Measurements from ENCODE around the gene GPR146.

GPR146 gene

GRCh38 chr7:1080921-1081255 lies 36.5 kb downstream of the GPR146 start:
- DNase-seq, result no peak

- no peak for DNase-seq
These were observed 37.0 kb downstream of the GPR146 start for GRCh38 chr7:1081336-1081735.

- DNase-seq, result peak; percentile 49
These were observed 37.6 kb downstream of the GPR146 start for GRCh38 chr7:1081931-1082401.

GRCh38 chr7:1083729-1084657 lies 39.6 kb downstream of the GPR146 start:
- DNase-seq, result no peak

GRCh38 chr7:1085266-1085665 lies 40.9 kb downstream of the GPR146 start:
- DNase-seq, result no peak

- no peak for DNase-seq
These were observed 41.6 kb downstream of the GPR146 start for GRCh38 chr7:1085910-1086421.

GRCh38 chr7:1086588-1087464 lies 42.5 kb downstream of the GPR146 start:
- DNase-seq, result peak; percentile 31

- no peak for DNase-seq
These were observed 43.1 kb downstream of the GPR146 start for GRCh38 chr7:1087465-1087814.

- peak; percentile 38 for DNase-seq
These were observed 43.9 kb downstream of the GPR146 start, which contains the start of gene GPER1 for GRCh38 chr7:1087952-1088920. GPER1 (plus strand) TSS chr7:1088113; CDS start chr7:1091729, 3,616 bp downstream.

GRCh38 chr7:1090236-1090635 lies 45.9 kb downstream of the GPR146 start:
- no peak for DNase-seq

GRCh38 chr7:1090686-1091643 lies 46.6 kb downstream of the GPR146 start:
- no peak for DNase-seq

GRCh38 chr7:1091644-1092027 lies 47.3 kb downstream of the GPR146 start:
- DNase-seq, result no peak

- no peak for DNase-seq
These were observed 47.9 kb downstream of the GPR146 start for GRCh38 chr7:1092161-1092632.

- no peak for DNase-seq
These were observed 48.6 kb downstream of the GPR146 start for GRCh38 chr7:1092806-1093501.

- DNase-seq, result no peak
These were observed 49.1 kb downstream of the GPR146 start for GRCh38 chr7:1093502-1093843.

GRCh38 chr7:1093916-1094508 lies 49.7 kb downstream of the GPR146 start:
- no peak for DNase-seq

GRCh38 chr7:1094870-1095269 lies 50.5 kb downstream of the GPR146 start:
- no peak for DNase-seq

- DNase-seq, result peak; percentile 20
These were observed 51.3 kb downstream of the GPR146 start for GRCh38 chr7:1095621-1096155.
